Measurements from ENCODE around the gene SIGLEC9. TPM values are rescaled to one million over a fixed set of nuclear protein-coding genes. Genes with fewer than 3 reads are reported as not detected.

Gene SIGLEC9
- total RNA-seq, 1 experiment from 2014 or later, result not detected

- no peak for TF ChIP-seq PRDM15 (CRISPR knock-in tag; IDR thresholded peaks at IDR 0.05)
- no peak for TF ChIP-seq E2F5 (CRISPR knock-in tag; IDR thresholded peaks at IDR 0.05)
- no peak for TF ChIP-seq NFYB (CRISPR knock-in tag; conservative IDR thresholded peaks at IDR 0.05; ENCODE audit: low read depth)
- TF ChIP-seq ZNF423 (CRISPR knock-in tag; IDR thresholded peaks at IDR 0.05), result no peak
- no peak for TF ChIP-seq SOX15 (CRISPR knock-in tag; IDR thresholded peaks at IDR 0.05)
- no peak for TF ChIP-seq JUN (CRISPR knock-in tag; IDR thresholded peaks at IDR 0.05)
- no peak for TF ChIP-seq GRHL2 (CRISPR knock-in tag; IDR thresholded peaks at IDR 0.05; ENCODE audit: insufficient replicate concordance, severe bottlenecking)
- no peak for TF ChIP-seq RELA (CRISPR knock-in tag; IDR thresholded peaks at IDR 0.05; ENCODE audit: borderline replicate concordance)
- TF ChIP-seq TEAD1 (CRISPR knock-in tag; IDR thresholded peaks at IDR 0.05), result no peak
- TF ChIP-seq OVOL2 (CRISPR knock-in tag; IDR thresholded peaks at IDR 0.05; ENCODE audit: borderline replicate concordance), result no peak
- no peak for TF ChIP-seq NFE2L1 (CRISPR knock-in tag; IDR thresholded peaks at IDR 0.05)
- TF ChIP-seq ATF2 (CRISPR knock-in tag; IDR thresholded peaks at IDR 0.05; ENCODE audit: borderline replicate concordance, low read depth), result no peak
- TF ChIP-seq JAZF1 (CRISPR knock-in tag; IDR thresholded peaks at IDR 0.05), result no peak
These were observed 33.6 kb upstream of the SIGLEC9 start (continued) for GRCh38 chr19:51091126-51091525.

- no peak for ATAC-seq
- Mint-ChIP-seq H3K9me3 (no peaks in the 10 kb centered on the region), H3K27ac (no peak overlapping the region; the same call in 1 of the 2 replicates), H3K36me3 (no peaks in the 10 kb centered on the region), H3K27me3 (ENCODE audit: low read depth) (no peaks in the 10 kb centered on the region), H3K4me1 (peaks cover 21% of the 10 kb centered on the region), H3K4me3 (no peak overlapping the region)
- ChIA-PET POLR2A (no interaction called here), CTCF (interaction anchor here (0.6 to 8.2 kb wide), 2 partner anchors 73 to 484 kb away, joined by 3 to 347 read pairs; partner anchors contain the start of gene KLK10)
- no peak for DNase-seq (ENCODE audit: low spot score)
- TF ChIP-seq ATF3 (CRISPR knock-in tag; conservative IDR thresholded peaks at IDR 0.05) (no peak), ZNF281 (CRISPR knock-in tag; IDR thresholded peaks at IDR 0.05) (no peak), CREM (CRISPR knock-in tag; IDR thresholded peaks at IDR 0.05) (no peak), ZNF232 (CRISPR knock-in tag; IDR thresholded peaks at IDR 0.05) (no peak), ATF1 (CRISPR knock-in tag; IDR thresholded peaks at IDR 0.05) (no peak), ERG (CRISPR knock-in tag; IDR thresholded peaks at IDR 0.05) (no peak)
These were observed 32.5 kb upstream of the SIGLEC9 start for GRCh38 chr19:51091895-51092873.
